Suprapubic skin (tissue), 4 donors: Measurements from ENCODE around the gene ZC3HAV1. TPM values are rescaled to one million over a fixed set of nuclear protein-coding genes. Genes with fewer than 3 reads are reported as not detected.

ENCODE experiments used
- DNase-seq, 2 donors: peaks; one replicate each; pipeline ENCODE4 v3.0.0-alpha.2; 2019; ENCODE audit warnings: low spot score in 2 of 2
- H3K27ac ChIP-seq: fragments of 200-600 bp; sonication (generic); one replicate; pipeline ENCODE4 v1.5.1; 2019
- H3K27me3 ChIP-seq: fragments of 200-600 bp; sonication (generic); one replicate; pipeline ENCODE4 v1.5.1; 2019
- H3K36me3 ChIP-seq: fragments of 200-600 bp; sonication (generic); one replicate; pipeline ENCODE4 v1.5.1; 2019
- H3K4me1 ChIP-seq: fragments of 200-600 bp; sonication (generic); one replicate; pipeline ENCODE4 v1.5.1; 2019
- H3K4me3 ChIP-seq: fragments of 200-600 bp; sonication (generic); one replicate; pipeline ENCODE4 v1.5.1; 2019; ENCODE audit warnings: mild to moderate bottlenecking
- H3K9me3 ChIP-seq: fragments of 200-600 bp; sonication (generic); one replicate; pipeline ENCODE4 v1.5.1; 2019
- EP300 ChIP-seq: sonication (generic); formaldehyde crosslinking; IDR thresholded peaks from one replicate; pipeline ENCODE4 v1.6.1; 2017; ENCODE audit warnings: antibody characterized with exemption
- POLR2A ChIP-seq, 2 donors: fragments of 450-650 bp; IDR thresholded peaks; one replicate each; pipeline ENCODE4 v1.6.1; 2017; ENCODE audit warnings: antibody characterized with exemption in 2 of 2, mild to moderate bottlenecking in 2 of 2, moderate library complexity in 2 of 2
- POLR2AphosphoS5 ChIP-seq, 3 donors: sonication (generic); formaldehyde crosslinking; IDR thresholded peaks; one replicate each; pipeline ENCODE4 v1.6.1; 2017; ENCODE audit warnings: antibody characterized with exemption in 3 of 3
- WGBS: methylation state at CpG from one replicate; pipeline ENCODE4 v1.1.5; 2018; 5-methylcytosine and 5-hydroxymethylcytosine counted together
- total RNA-seq, 4 donors: library from RNA; depleted of rRNA; stranded (reverse); fragments of >200 nt; gene quantifications; one replicate each; pipeline ENCODE4 v1.1.0, GENCODE V29; 2016
- TF ChIP-seq, protein P1 (sequence below), 2 donors: fragments of 200-600 bp in 1 of 2; fragments of 450-650 bp in 1 of 2; sonication (generic) in 1 of 2; IDR thresholded peaks; one replicate each; pipeline ENCODE4 v1.5.1; 2016 to 2019; ENCODE audit warnings: antibody characterized with exemption in 2 of 2, mild to moderate bottlenecking in 1 of 2, moderate library complexity in 1 of 2

ZC3HAV1 gene
- total RNA-seq, 4 donors from 2014 or later = 27.0 to 34.4 (median 29.8) TPM

DNA sequence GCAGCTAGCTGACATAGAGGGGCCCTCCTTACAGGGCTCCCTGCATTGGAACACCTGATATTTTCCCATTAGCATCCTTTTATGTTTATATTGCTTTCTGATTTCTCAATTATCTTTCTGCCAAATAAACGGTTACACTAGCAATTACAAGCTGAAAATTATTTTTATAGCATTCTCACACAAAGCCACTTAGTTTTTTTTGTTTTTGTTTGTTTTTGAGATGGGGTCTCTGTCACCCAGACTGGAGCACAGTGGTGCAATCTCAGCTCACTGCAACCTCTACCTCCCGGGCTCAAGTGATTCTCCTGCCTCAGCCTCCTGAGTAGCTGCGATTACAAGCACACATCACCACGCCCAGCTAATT is 9.9 kb upstream of the ZC3HAV1 start:
- Histone ChIP-seq H3K9me3 (no peaks in the 10 kb centered on the region), H3K4me1 (peaks cover 8% of the 10 kb centered on the region), H3K4me3 (no peak overlapping the region), H3K27me3 (peaks cover 13% of the 10 kb centered on the region), H3K27ac (no peak overlapping the region), H3K36me3 (no peaks in the 10 kb centered on the region)
- DNase-seq = no peak
- no peak for TF ChIP-seq POLR2A (IDR thresholded peaks at IDR 0.05)
- no peak for TF ChIP-seq POLR2AphosphoS5 (IDR thresholded peaks at IDR 0.05)
- TF ChIP-seq, protein P1, sequence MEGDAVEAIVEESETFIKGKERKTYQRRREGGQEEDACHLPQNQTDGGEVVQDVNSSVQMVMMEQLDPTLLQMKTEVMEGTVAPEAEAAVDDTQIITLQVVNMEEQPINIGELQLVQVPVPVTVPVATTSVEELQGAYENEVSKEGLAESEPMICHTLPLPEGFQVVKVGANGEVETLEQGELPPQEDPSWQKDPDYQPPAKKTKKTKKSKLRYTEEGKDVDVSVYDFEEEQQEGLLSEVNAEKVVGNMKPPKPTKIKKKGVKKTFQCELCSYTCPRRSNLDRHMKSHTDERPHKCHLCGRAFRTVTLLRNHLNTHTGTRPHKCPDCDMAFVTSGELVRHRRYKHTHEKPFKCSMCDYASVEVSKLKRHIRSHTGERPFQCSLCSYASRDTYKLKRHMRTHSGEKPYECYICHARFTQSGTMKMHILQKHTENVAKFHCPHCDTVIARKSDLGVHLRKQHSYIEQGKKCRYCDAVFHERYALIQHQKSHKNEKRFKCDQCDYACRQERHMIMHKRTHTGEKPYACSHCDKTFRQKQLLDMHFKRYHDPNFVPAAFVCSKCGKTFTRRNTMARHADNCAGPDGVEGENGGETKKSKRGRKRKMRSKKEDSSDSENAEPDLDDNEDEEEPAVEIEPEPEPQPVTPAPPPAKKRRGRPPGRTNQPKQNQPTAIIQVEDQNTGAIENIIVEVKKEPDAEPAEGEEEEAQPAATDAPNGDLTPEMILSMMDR (IDR thresholded peaks at IDR 0.05) = no peak
- no peak for TF ChIP-seq EP300
- 89% methylated on average over 4 of the region's 4 CpGs for WGBS

DNA sequence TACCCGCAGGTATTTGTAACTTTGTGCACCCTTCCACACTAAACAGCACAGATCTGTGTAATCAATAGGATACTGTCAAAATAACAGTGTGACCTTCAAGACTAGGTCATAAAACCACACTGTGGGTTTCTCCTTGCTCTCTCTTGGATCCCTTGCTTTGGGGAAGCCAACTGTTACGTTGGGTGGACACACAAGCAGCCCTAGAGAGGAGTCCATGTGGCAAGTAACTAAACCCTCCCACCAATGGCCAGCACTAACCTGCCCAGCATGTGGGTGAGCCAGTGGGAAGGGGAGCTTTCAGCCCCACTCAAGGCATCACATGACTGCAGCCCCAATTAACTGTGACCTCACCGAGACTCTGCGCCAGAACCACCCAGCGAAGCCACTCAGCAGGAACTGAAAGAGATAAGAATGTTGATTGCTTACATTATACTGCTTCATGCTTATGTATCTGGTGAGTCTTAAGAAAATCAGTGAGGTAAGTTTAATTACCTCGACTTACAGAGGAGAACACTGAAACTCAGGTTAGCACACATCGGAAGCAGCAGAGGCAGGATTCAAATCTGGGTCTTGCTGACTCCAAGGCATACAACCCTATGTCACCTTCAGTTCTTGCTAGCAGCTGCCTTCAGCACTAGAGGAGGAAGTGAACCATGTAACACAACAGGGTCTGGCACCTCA is 9.4 kb upstream of the ZC3HAV1 start:
- no peak for DNase-seq
- Histone ChIP-seq H3K36me3 (no peaks in the 10 kb centered on the region), H3K9me3 (no peaks in the 10 kb centered on the region), H3K4me1 (peaks cover 8% of the 10 kb centered on the region), H3K4me3 (no peak overlapping the region), H3K27me3 (peaks cover 8% of the 10 kb centered on the region), H3K27ac (no peak overlapping the region)
- 57% methylated on average over 7 of the region's 7 CpGs for WGBS
- TF ChIP-seq, protein P1 (IDR thresholded peaks at IDR 0.05) = no peak
- TF ChIP-seq POLR2AphosphoS5 (IDR thresholded peaks at IDR 0.05) (no peak), POLR2A (IDR thresholded peaks at IDR 0.05) (no peak), EP300 (no peak)

DNA sequence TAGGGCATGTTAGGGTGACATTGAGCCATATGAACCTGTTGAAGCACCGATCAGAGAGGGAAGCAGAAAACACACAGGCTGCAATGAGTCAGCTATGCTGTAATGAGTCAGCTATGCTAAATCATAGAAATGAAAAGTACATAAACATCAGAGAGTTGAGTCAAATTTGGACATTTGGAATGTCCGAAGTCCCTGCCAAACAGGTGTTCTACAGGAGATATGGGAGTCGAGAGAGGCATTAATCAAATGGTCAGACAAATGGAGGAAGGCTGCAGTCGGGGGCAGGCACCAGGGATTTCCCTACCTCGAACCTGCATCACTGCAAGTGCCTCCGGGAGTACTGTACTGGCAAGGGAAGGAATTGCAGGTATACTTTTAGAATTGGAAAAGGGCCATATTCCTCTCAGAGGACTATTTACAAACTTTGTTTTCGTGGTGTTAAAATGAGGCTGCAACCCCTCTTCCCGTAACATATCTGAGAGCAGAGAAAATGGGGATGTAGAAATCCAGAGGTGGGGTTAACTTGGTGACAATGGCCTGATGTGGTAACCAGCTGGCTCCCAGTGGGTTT is 8.8 kb upstream of the ZC3HAV1 start:
- Histone ChIP-seq H3K27ac (no peak overlapping the region), H3K4me1 (peaks cover 8% of the 10 kb centered on the region), H3K27me3 (peaks cover 1% of the 10 kb centered on the region), H3K9me3 (no peaks in the 10 kb centered on the region), H3K4me3 (no peak overlapping the region), H3K36me3 (no peaks in the 10 kb centered on the region)
- WGBS = 29% methylated on average over 8 of the region's 8 CpGs
- DNase-seq = no peak
- TF ChIP-seq POLR2AphosphoS5 (IDR thresholded peaks at IDR 0.05) = no peak
- TF ChIP-seq EP300 = no peak
- TF ChIP-seq, protein P1 (IDR thresholded peaks at IDR 0.05) = no peak
- no peak for TF ChIP-seq POLR2A (IDR thresholded peaks at IDR 0.05)

DNA sequence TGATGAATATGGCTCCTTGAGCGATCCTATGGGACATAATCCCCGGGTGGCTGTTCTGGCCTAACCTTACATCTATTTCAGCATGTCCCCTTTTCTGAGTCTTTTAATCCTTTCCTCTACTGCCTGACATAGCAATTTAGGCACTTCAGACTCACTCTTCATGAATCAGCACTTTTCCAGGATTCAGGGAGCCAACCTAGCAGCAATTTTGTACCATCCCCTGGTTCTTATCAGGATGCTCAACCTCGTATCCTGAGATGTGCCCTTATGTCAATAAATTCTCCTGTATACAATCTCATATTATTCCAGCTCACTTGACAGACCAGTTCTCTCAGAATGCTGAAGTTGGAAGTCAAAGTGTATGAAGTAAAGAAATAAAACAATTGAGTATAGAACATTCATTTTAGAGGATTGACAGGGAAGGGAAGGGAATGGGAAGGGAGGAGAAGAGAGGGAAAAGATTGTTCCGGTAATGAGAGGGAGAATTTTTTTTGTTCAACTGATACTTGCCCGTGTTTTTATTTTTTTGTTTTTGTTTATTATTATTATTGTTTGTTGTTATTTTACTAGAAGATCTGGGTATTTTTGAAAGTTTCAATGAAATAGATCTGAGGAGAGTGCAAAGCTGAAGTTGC is 8.2 kb upstream of the ZC3HAV1 start:
- H3K27me3 ChIP-seq = no peaks in the 10 kb centered on the region
- H3K4me1 ChIP-seq = peaks cover 8% of the 10 kb centered on the region
- H3K27ac ChIP-seq = no peak overlapping the region
- H3K36me3 ChIP-seq = no peaks in the 10 kb centered on the region
- H3K9me3 ChIP-seq = no peaks in the 10 kb centered on the region
- no peak overlapping the region for H3K4me3 ChIP-seq
- TF ChIP-seq POLR2A (IDR thresholded peaks at IDR 0.05) (no peak), POLR2AphosphoS5 (IDR thresholded peaks at IDR 0.05) (no peak), EP300 (no peak)
- TF ChIP-seq, protein P1 (IDR thresholded peaks at IDR 0.05) = no peak
- WGBS = 65% methylated on average over 5 of the region's 5 CpGs
- DNase-seq = no peak

DNA sequence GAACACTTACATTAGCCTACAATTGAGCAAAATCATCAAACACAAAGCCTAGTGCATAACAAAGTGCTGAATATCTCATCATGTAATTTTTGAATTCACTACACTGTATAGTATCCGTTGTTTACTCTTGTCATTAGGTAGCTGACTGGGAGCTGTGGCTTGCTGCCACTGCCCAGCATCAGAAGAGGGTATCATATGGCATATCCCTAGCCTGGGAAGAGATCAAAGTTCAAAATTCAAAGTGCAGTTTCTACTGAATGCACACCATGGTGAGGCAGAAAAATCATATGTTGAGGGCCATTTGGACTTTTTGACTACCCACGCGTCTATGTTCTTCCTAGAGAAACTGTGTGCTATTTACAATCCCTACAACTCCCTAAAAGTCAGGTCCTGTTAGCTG is 7.5 kb upstream of the ZC3HAV1 start:
- no peaks in the 10 kb centered on the region for H3K9me3 ChIP-seq
- no peak for TF ChIP-seq POLR2AphosphoS5 (IDR thresholded peaks at IDR 0.05)
- TF ChIP-seq EP300 = no peak
- TF ChIP-seq, protein P1 (IDR thresholded peaks at IDR 0.05) = no peak
- TF ChIP-seq POLR2A (IDR thresholded peaks at IDR 0.05) = no peak
- no peak for DNase-seq
- no peak overlapping the region for H3K27ac ChIP-seq
- no peaks in the 10 kb centered on the region for H3K27me3 ChIP-seq
- 96% methylated on average over 3 of the region's 3 CpGs for WGBS
- peaks cover 8% of the 10 kb centered on the region for H3K4me1 ChIP-seq
- H3K36me3 ChIP-seq = no peaks in the 10 kb centered on the region
- no peak overlapping the region for H3K4me3 ChIP-seq
